Measurements from ENCODE around the gene NFATC4.
"Not testable (repeated sequence)": the region's sequence is repeated elsewhere in the genome, so short reads cannot be mapped to it uniquely, and the experiment has no call there.

Gene NFATC4

DNA sequence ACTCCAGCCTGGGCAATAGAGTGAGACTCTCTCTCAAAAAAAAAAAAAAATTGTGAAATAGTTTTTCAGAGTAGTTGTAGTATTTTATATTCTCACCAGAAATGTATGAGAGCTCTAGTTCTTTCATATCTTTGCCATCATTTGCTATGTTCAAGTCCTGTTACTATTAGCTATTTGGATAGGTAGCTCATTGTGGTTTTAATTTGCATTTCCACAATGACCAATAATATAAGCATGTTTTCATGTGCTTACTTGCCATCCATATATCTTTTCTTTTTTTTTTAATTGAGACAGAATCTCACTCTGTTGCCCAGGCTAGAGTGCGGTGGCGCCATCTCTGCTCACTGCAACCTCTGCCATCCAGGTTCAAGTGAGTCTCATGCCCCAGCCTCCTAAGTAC lies 19.8 kb upstream of the NFATC4 start:
- no peaks in the 10 kb centered on the region for H3K79me2 ChIP-seq (ENCODE audit: insufficient read depth, low read depth)
- no peaks in the 10 kb centered on the region for H4K20me1 ChIP-seq (ENCODE audit: insufficient read depth)
- H3K4me3 ChIP-seq (IDR thresholded peaks at IDR 0.05; ENCODE audit: insufficient read depth, low read depth, low read length) = no peak overlapping the region
- H3K36me3 ChIP-seq (ENCODE audit: insufficient read depth) = no peaks in the 10 kb centered on the region
- H3K4me2 ChIP-seq = no peak overlapping the region
- H2AFZ ChIP-seq (ENCODE audit: low read depth) = no peak overlapping the region
- H3K27ac ChIP-seq = no peak overlapping the region
- TF ChIP-seq, protein P1, sequence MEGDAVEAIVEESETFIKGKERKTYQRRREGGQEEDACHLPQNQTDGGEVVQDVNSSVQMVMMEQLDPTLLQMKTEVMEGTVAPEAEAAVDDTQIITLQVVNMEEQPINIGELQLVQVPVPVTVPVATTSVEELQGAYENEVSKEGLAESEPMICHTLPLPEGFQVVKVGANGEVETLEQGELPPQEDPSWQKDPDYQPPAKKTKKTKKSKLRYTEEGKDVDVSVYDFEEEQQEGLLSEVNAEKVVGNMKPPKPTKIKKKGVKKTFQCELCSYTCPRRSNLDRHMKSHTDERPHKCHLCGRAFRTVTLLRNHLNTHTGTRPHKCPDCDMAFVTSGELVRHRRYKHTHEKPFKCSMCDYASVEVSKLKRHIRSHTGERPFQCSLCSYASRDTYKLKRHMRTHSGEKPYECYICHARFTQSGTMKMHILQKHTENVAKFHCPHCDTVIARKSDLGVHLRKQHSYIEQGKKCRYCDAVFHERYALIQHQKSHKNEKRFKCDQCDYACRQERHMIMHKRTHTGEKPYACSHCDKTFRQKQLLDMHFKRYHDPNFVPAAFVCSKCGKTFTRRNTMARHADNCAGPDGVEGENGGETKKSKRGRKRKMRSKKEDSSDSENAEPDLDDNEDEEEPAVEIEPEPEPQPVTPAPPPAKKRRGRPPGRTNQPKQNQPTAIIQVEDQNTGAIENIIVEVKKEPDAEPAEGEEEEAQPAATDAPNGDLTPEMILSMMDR (conservative IDR thresholded peaks at IDR 0.05; ENCODE audit: low read depth, low read length) = no peak
- no peaks in the 10 kb centered on the region for H3K4me1 ChIP-seq (ENCODE audit: low read depth, poor library complexity, severe bottlenecking)
- no peak overlapping the region for H3K9ac ChIP-seq
- no peaks in the 10 kb centered on the region for H3K27me3 ChIP-seq (ENCODE audit: insufficient read depth, low read depth)

DNA sequence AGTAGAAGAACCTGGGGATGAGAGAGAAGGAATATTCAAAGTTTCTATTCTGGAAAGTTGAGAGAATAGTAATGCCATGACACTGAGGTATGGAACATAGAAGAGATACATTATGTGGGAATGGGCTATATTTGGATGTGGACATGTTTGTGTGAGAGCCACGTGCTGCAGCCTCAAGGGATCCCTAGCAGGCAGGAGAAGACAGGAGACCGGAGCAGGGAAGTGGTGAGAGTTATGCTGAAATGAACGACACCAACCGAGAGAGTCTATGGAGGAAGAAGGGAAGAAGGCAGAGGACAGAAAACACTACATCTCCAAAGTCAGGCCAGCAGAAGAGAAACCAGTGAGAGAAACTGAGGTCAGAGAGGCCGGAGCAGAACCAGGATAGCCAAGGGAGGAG lies 18.2 kb upstream of the NFATC4 start:
- H3K27me3 ChIP-seq (ENCODE audit: insufficient read depth, low read depth) = no peaks in the 10 kb centered on the region
- no peak overlapping the region for H3K9ac ChIP-seq
- TF ChIP-seq, protein P1 (conservative IDR thresholded peaks at IDR 0.05; ENCODE audit: low read depth, low read length) = no peak

DNA sequence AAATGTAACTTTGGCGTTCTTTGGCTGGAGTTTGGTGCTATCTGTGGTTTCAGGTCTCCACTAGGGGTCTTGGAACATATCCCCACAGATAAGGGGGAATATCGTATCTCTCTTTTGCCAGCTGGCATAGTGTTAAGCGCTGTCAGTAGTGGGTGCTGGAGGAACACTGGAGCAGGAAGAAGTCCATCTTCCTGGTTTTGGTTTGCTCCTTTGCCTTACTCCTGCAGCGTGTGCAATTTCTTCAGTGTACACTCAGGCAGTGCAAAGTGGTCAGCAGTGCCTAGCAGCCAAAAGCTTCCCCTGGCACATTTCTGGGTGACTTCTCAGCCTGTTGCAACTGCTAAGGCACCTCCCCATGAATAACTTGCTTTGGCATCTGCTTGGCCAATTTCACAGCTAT lies 16.5 kb upstream of the NFATC4 start:
- Histone ChIP-seq H3K9ac (no peak overlapping the region), H3K4me2 (no peak overlapping the region), H3K79me2 (ENCODE audit: insufficient read depth, low read depth) (no peaks in the 10 kb centered on the region), H4K20me1 (ENCODE audit: insufficient read depth) (no peaks in the 10 kb centered on the region), H3K36me3 (ENCODE audit: insufficient read depth) (no peaks in the 10 kb centered on the region), H3K4me3 (IDR thresholded peaks at IDR 0.05; ENCODE audit: insufficient read depth, low read depth, low read length) (no peak overlapping the region), H3K27ac (no peak overlapping the region), H2AFZ (ENCODE audit: low read depth) (no peak overlapping the region), H3K4me1 (ENCODE audit: low read depth, poor library complexity, severe bottlenecking) (no peaks in the 10 kb centered on the region), H3K27me3 (ENCODE audit: insufficient read depth, low read depth) (no peaks in the 10 kb centered on the region)
- TF ChIP-seq, protein P1 (conservative IDR thresholded peaks at IDR 0.05; ENCODE audit: low read depth, low read length) = no peak

More for the DNA sequence above, 18.2 kb upstream of the NFATC4 start:
- Histone ChIP-seq H3K79me2 (ENCODE audit: insufficient read depth, low read depth) (no peaks in the 10 kb centered on the region), H3K4me1 (ENCODE audit: low read depth, poor library complexity, severe bottlenecking) (no peaks in the 10 kb centered on the region), H3K4me3 (IDR thresholded peaks at IDR 0.05; ENCODE audit: insufficient read depth, low read depth, low read length) (no peak overlapping the region), H4K20me1 (ENCODE audit: insufficient read depth) (no peaks in the 10 kb centered on the region), H3K36me3 (ENCODE audit: insufficient read depth) (no peaks in the 10 kb centered on the region), H2AFZ (ENCODE audit: low read depth) (no peak overlapping the region), H3K4me2 (no peak overlapping the region), H3K27ac (no peak overlapping the region)

DNA sequence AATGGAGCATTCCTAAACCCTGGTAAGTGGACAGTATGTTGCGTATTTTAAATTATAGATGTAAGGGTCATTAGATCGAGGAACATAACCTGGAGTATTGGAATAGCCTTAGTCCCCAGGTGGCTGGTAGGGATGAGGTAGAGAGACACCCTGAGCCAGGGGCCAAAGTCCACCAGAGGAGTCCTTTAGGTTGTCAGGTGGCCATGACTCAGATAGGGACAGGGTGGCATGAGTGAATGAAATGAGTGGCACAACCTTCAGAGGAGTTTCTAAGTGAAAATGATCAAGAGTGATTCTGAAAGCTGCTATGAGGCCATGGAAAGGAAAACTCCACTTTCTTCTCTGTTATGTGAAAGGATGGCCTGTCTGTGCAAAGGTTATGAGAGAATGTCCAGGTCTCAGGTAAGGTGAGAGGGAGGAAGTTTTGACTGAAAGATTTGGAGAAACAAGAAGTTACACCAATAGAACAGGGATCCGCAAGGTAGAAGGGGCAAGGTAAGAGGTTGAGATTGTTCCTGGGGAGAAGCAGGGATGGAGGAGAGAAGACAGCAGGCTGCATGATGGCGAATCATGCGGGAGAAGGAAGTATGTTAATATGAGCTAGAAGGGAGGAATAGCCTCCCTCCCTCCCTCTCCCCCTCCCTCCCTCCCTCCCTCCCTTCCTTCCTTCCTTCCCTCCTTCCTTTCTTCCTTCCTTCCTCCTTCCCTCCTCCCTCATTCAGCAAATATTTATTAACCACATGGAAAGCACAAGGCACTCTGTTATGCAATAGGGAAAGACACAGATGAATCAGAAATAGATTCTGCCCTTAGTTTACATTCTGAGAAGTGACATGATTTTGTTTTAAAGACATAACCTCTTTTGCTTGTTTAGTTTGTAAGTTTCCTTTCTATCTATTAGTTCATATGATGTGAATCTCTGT lies 14.2 kb upstream of the NFATC4 start:
- Histone ChIP-seq H3K4me1 (ENCODE audit: low read depth, poor library complexity, severe bottlenecking) (no peaks in the 10 kb centered on the region), H3K4me2 (no peak overlapping the region), H3K9ac (no peak overlapping the region), H3K27me3 (ENCODE audit: insufficient read depth, low read depth) (no peaks in the 10 kb centered on the region), H3K36me3 (ENCODE audit: insufficient read depth) (no peaks in the 10 kb centered on the region), H2AFZ (ENCODE audit: low read depth) (no peak overlapping the region), H3K4me3 (IDR thresholded peaks at IDR 0.05; ENCODE audit: insufficient read depth, low read depth, low read length) (no peak overlapping the region), H3K27ac (no peak overlapping the region), H4K20me1 (ENCODE audit: insufficient read depth) (no peaks in the 10 kb centered on the region), H3K79me2 (ENCODE audit: insufficient read depth, low read depth) (no peaks in the 10 kb centered on the region)
- TF ChIP-seq, protein P1 (conservative IDR thresholded peaks at IDR 0.05; ENCODE audit: low read depth, low read length) = no peak

DNA sequence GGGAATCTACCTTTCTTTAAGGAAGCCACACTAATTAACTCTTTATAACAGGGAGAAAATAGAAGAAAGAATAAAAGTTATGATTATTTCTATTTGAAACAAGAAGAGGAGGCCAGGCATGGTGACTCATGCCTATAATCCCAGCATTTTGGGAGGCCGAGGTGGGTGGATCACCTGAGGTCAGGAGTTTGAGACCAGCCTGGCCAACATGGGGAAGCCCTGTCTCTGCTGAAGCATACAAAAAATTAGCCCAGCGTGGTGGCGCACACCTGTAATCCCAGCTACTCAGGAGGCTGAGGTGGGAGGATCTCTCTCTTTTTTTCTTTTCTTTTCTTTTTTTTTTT lies 13.5 kb upstream of the NFATC4 start:
- H3K9ac ChIP-seq; H3K27me3 ChIP-seq (ENCODE audit: insufficient read depth, low read depth); H3K27ac ChIP-seq; H2AFZ ChIP-seq (ENCODE audit: low read depth); H3K4me1 ChIP-seq (ENCODE audit: low read depth, poor library complexity, severe bottlenecking); H3K4me3 ChIP-seq (IDR thresholded peaks at IDR 0.05; ENCODE audit: insufficient read depth, low read depth, low read length); H3K79me2 ChIP-seq (ENCODE audit: insufficient read depth, low read depth); H3K36me3 ChIP-seq (ENCODE audit: insufficient read depth); H3K4me2 ChIP-seq; H4K20me1 ChIP-seq (ENCODE audit: insufficient read depth): not testable (repeated sequence)

Data from KMS-11 (cell line).